NCI-H2196 (cell line): Measurements from ENCODE around the gene IFI30.
"Not testable (repeated sequence)": the region's sequence is repeated elsewhere in the genome, so short reads cannot be mapped to it uniquely, and the experiment has no call there.

ENCODE experiments used
- DNase-seq: peaks from one replicate; lab custom pipeline; 2025; ENCODE audit not compliant: unreplicated experiment; lab: John Stamatoyannopoulos, UW

The IFI30 gene

DNA sequence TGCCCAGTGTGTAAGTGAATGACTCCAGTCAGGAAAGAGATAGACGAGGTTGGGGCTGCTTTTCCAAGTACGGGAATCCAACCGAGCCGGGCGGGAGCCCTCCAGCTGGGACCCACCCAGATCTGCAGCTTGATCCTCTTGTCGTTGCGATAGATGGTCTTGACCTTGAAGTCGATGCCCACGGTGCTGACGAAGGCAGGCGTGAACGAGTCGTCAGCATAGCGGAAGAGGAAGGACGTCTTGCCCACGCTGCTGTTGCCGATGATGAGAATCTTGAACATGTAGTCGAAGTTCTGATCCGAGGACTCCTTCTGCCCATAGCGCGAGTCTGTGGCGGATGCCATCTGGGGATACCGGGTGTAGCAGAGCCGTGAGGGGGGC lies 28.8 kb downstream of the IFI30 start:
- DNase-seq: no peak

DNA sequence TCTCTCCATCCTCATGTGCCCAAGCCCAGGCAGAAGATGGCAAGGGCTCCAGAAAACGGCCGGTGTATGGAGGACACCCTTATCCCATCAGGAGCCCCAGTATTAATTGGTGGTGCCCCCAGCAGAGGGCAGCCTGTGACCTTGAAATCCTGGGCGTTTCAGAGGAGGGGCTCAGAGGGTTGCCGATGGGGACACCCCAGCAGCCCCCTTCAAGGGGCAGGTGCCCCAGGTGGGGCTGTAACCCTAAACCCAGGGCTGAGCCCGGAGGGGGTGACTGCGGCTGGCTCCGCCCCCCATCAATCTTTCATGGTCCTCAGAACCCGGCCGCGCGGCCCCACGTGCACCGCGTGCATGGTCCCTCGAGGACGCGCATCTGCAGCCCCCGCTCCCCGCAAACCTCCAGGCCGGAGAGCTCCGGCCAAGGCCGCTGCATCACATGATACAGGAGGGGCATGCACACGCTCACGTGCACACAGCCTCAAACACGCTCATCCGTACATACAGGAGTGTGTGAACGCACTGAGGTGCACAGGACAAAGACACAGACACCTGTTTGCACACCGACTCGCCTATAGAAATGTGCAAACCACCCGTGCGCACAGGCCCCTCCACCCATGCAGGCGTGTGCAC lies 29.3 kb downstream of the IFI30 start:
- DNase-seq: no peak

GRCh38 chr19:18203408-18203862 lies 29.8 kb downstream of the IFI30 start:
- DNase-seq: peak; percentile 47

DNA sequence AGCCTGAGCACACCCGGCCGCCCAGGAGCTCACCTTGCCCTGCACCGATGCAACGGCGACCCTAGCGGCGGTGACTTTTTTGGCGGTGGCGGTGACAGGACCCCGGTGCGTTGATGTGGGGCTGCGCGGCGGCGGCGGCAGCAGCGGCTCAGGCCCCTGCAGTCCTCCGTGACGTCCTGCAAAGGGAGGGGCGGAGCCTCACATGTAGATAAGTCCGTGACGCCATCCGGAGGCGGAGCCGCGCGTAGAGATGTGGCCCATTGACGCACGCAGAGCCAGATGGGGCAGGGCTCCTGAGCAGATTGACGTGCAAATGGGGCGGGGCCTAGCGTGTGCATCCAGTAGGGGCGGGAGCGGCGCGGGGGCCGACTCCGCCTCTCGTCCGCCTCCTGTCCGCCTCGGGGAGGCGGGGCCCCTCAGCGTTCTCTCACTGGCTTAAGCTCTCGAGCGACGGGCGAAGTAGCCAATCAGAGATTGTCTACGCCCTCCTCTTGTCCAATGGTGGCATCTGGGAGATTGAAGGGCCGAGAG lies 30.3 kb downstream of the IFI30 start, which contains the start of gene RAB3A:
Gene RAB3A, minus strand, starts transcription at position 180 of the 531 bp plus-strand sequence. CDS start 1,302 bp downstream, outside the sequence.
- peak; percentile 100 for DNase-seq

GRCh38 chr19:18204394-18205199 lies 31.0 kb downstream of the IFI30 start:
- DNase-seq: peak; percentile 88

- DNase-seq: peak; percentile 62
Measured at GRCh38 chr19:18205200-18205892, 31.7 kb downstream of the IFI30 start.

DNA sequence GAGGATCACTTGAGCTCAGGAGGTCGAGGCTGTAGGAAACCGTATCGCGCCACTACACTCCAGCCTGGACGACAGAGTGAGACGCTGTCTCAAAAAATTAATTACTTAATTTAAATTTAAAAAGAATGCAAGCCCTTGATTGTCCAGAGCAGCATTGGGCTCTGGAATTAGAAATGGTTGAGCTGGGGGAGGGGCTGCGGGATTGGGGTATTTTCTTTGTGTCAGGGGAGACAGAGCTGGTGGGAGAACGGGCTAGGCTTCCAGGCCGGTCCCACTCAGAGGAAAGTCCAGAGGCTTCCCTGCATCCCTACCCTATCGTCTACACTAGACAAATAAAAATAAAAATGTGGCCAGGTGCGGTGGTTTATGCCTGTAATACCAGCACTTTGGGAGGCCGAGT lies 32.4 kb downstream of the IFI30 start:
- DNase-seq: no peak

GRCh38 chr19:18208098-18208951 lies 34.7 kb downstream of the IFI30 start:
- peak; percentile 19 for DNase-seq

DNA sequence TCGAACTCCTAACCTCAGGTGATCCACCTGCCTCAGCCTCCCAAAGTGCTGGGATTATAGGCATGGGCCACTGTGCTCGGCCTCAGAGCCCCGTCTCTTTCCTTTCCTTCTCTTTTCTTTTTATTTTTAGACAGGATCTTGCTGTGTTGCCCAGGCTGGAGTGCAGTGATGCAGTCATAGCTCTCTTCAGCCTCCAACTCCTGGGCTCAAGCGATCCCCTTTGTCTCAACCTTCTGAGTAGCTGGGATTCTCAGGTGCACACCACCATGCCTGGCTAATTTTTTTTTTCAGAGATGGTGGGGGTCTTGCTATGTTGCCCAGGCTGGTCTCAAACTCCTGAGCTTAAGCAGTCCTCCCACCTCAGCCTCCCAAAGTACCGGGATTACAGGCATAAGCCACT lies 36.3 kb downstream of the IFI30 start:
- not testable (repeated sequence) for DNase-seq

DNA sequence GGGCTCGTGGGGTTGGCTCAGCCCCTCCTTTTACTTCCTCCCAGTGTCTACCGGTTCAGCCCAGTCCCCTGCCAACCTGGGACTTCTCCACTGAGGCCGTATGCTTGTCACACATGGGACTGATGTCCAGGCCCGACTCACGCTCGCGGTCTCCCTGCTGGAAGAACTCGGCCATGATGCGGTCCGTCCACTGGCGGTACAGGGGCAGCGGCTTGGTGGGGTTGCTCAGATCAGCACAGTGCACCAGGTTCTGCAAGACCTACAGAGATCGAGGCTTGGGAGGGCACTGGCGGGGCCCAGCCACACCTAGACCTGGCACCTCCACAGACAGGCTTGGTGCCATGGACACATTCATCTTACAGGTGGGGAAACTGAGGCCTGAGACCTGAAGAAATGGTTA lies 38.1 kb downstream of the IFI30 start:
- DNase-seq: no peak

- no peak for DNase-seq
Measured at GRCh38 chr19:18214779-18215433, 41.3 kb downstream of the IFI30 start.

- no peak for DNase-seq
Measured at GRCh38 chr19:18216789-18217188, 43.2 kb downstream of the IFI30 start.

- DNase-seq: no peak
Measured at GRCh38 chr19:18218159-18218558, 44.5 kb downstream of the IFI30 start.

- DNase-seq: no peak
Measured at GRCh38 chr19:18218600-18218999, 45.0 kb downstream of the IFI30 start.

GRCh38 chr19:18219911-18220631 lies 46.5 kb downstream of the IFI30 start:
- no peak for DNase-seq

DNA sequence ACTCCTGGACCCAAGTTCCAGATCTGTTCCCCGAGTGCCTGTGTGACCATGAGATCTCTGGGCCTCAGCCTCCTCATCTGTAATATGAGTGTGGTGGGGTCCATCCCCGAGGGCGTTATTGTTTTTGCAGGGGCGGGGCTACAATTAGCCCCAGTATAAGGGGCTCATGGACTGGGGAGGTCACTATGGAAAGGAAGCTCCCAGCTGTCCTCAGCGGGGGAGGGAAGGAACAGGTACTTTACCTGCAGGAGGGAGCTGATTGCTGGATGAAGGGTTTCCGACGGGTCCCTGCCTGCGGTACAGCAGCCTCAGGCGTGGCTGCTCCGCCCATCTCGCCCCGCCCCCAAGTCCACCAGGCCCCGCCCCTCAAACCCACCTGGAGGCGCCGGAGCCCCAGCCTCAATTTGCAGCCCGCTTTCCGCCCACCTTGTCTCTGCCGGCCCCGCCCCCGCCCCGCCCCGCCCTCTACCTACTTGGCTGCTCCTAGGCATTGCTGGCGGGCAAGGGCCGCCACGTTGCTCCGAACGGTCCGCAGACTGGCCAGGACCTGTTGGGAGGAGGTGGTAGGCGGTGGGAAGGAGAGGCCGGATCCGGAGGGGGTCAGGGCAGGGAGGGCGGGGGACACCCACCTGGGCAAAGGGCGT lies 47.1 kb downstream of the IFI30 start:
- no peak for DNase-seq

DNA sequence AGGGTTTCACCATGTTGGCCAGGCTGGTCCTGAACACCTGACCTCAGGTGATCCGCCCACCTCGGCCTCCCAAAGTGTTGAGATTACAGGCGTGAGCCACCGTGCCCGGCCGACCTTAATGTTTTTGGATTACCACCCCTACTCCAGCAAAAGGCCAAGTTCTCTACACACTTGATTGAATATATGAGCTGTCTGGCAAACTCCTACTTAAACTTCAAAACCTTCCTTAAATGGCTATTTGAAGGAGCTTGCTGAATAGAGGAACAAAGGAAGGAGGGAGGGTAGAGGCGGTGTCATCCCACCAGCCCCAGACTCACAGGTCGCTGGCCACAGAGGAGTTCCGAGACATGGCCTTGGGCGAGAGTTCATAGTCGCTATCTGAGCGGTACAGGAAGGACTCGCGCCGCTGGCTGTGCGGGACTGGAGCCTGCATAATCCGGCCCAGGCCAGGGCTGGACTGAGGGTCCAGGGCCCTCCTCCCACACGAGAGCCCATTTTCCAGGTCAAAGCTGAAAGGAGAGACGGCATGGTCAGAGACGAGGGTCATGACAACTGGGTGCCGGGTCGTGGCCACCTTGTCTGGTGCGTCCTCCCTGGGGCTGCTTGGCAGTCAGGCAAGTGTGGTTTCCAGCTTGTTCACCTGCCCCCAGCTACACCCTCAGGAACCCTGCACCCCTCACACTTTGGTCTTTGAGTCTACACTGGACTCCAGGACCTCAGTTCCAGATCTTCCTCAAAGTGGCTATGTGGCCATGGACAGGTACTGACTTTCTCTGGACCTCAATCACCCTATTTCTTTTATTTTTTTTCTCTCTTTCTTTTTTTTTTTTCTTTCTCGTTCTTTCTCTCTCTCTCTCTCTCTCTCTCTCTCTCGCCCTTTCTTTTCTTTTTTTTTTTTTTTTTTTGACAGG lies 48.5 kb downstream of the IFI30 start:
- DNase-seq: no peak
